Heart right ventricle (tissue), 16 donors: Measurements from ENCODE around the gene PRR20A. TPM values are rescaled to one million over a fixed set of nuclear protein-coding genes. Genes with fewer than 3 reads are reported as not detected.
"Not testable (repeated sequence)": the region's sequence is repeated elsewhere in the genome, so short reads cannot be mapped to it uniquely, and the experiment has no call there.

ENCODE experiments used
- ATAC-seq, 8 donors: fragments of 200-7000 bp; cut with Tn5 transposase; one replicate each; pipeline ENCODE4 v1.9.1; 2020; ENCODE audit warnings: mild to moderate bottlenecking in 8 of 8, moderate library complexity in 8 of 8, moderate number of reproducible peaks in 1 of 8
- DNase-seq, 2 donors: peaks; one replicate each; pipeline ENCODE4 v3.0.0-alpha.2; 2020
- H3K27ac ChIP-seq, 10 donors: fragments of 200-600 bp; sonication (generic) in 2 of 10; one replicate each; pipeline versions ENCODE4 v1.5.0 to v1.8.0; 2020 to 2022; ENCODE audit warnings: mild to moderate bottlenecking in 3 of 10
- H3K27me3 ChIP-seq, 7 donors: fragments of 200-600 bp; one replicate each; pipeline ENCODE4 v1.8.0; 2021 to 2022; ENCODE audit warnings: mild to moderate bottlenecking in 2 of 7
- H3K36me3 ChIP-seq, 9 donors: fragments of 200-600 bp; sonication (generic) in 1 of 9; one replicate each; pipeline versions ENCODE4 v1.5.0 to v1.8.0; 2020 to 2022; ENCODE audit warnings: mild to moderate bottlenecking in 2 of 9
- H3K4me1 ChIP-seq, 9 donors: fragments of 200-600 bp; sonication (generic) in 1 of 9; one replicate each; pipeline versions ENCODE4 v1.5.0 to v1.8.0; 2020 to 2022; ENCODE audit warnings: mild to moderate bottlenecking in 4 of 9
- H3K4me3 ChIP-seq, 10 donors: fragments of 200-600 bp; sonication (generic) in 2 of 10; one replicate each; pipeline versions ENCODE4 v1.5.0 to v1.8.0; 2020 to 2022; ENCODE audit warnings: mild to moderate bottlenecking in 7 of 10, moderate library complexity in 2 of 10
- H3K9me3 ChIP-seq, 11 donors: fragments of 200-600 bp in 10 of 11; sonication (generic) in 2 of 11; one replicate each; pipeline versions ENCODE4 v1.5.0 to v1.8.0; 2013 to 2022; ENCODE audit warnings: mild to moderate bottlenecking in 2 of 11, control low read depth in 1 of 11, moderate library complexity in 1 of 11
- WGBS, 2 donors: extraction: QIAGEN DNeasy Blood & Tissue Kit; methylation state at CpG; one replicate each; pipeline ENCODE4 v1.1.7; 2013; ENCODE audit warnings: inconsistent platforms in 1 of 2; 5-methylcytosine and 5-hydroxymethylcytosine counted together
- intact Hi-C, 10 donors: fragments of 100-400 bp; cut with DNase I; formaldehyde crosslinking; loops; one replicate each; pipeline versions ENCODE4 v1.11.1 to v1.14.2; 2022
- polyA plus RNA-seq, 2 donors: library from polyadenylated mRNA; stranded (reverse); fragments of 200-250 nt; gene quantifications; one replicate each; pipeline ENCODE4 v1.2.3, GENCODE V29; 2013
- total RNA-seq, 10 donors: library from RNA; stranded (reverse); fragmentation: NEBNext Ultra II Directional in 3 of 10; extraction: Animal tissue kit (Norgen Biotek cat#: 25700) in 3 of 10; gene quantifications; one replicate each; pipeline versions ENCODE4 v1.2.1 to v1.2.4, GENCODE V29; 2021 to 2023
- TF ChIP-seq, protein P1 (sequence below), 9 donors: fragments of 200-600 bp; sonication (generic) in 2 of 9; IDR thresholded peaks; one replicate each; pipeline versions ENCODE4 v1.5.0 to v1.8.0; 2021 to 2022; ENCODE audit warnings: antibody characterized with exemption in 9 of 9, mild to moderate bottlenecking in 5 of 9, moderate library complexity in 1 of 9
- donor health status: Arrhythmogenic right ventricular cardiomyopathy.
- donor health status: ischemic (EF 13 %, LVEDD 7.1; RV severe dilation, severe dysfunction).
- donor health status: healthy with polysubstance abuse.
- donor health status: DM: no; HTN: yes; CAD: no.
- donor health status: DM: no; HTN: no; CAD: no.
- donor health status: ischemic (EF 25% LVEDD 6.9; RV normal size, moderate dysfunction).
- donor health status: ischemic (EF 25% LVEDD 5.7; RV mildly dilated, moderate dysfunction).
- donor health status: healthy.
- donor health status: DM: yes; HTN: yes; CAD: no.
- donor health status: Ischemic cardiomyopathy.
- donor health status: ischemic (EF 35%, LVEDD 5.7; RV mildly dilated, moderate dysfunction).
- donor health status: nonischemic (EF 11% LVEDD 7.7; RV severe dilation, severe dysfunction).
- donor health status: DM: yes; HTN: yes; CAD: no.
- donor health status: PGD.
- donor health status: ischemic (EF 29% LVEDD 5.4; RV normal size, mild dysfunction).
- donor health status: nonischemic (EF 23%, LVEDD 6.1; RV moderate dilation, normal function).

Gene PRR20A
- total and polyA plus RNA-seq, 12 donors: not detected

DNA sequence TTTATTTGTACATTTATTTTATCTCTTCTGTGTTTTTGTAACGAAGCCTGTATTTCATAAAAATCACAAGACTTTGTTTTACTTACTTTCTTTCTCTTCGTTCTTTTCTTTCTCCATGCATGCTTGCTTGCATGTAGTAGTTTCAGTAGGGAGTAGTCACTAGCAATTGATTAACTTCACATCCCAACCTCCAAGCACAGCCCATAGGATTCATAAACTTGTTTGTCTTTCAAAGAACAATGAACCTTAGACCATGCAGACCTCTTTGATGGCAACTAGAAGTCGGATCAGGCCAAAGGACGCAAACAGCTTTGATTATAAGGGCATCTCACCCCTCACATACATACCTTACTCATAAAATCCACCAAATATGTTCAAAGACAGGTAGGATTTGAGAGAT lies 3.1 kb upstream of the PRR20A start:
- Histone ChIP-seq H3K4me1 (no peaks in the 10 kb centered on the region), H3K27me3 (no peaks in the 10 kb centered on the region), H3K27ac (no peak overlapping the region), H3K9me3 (peaks cover 0 to 10% (median 0%) of the 10 kb centered on the region in 11 donors), H3K36me3 (no peaks in the 10 kb centered on the region), H3K4me3 (no peak overlapping the region)
- TF ChIP-seq, protein P1, sequence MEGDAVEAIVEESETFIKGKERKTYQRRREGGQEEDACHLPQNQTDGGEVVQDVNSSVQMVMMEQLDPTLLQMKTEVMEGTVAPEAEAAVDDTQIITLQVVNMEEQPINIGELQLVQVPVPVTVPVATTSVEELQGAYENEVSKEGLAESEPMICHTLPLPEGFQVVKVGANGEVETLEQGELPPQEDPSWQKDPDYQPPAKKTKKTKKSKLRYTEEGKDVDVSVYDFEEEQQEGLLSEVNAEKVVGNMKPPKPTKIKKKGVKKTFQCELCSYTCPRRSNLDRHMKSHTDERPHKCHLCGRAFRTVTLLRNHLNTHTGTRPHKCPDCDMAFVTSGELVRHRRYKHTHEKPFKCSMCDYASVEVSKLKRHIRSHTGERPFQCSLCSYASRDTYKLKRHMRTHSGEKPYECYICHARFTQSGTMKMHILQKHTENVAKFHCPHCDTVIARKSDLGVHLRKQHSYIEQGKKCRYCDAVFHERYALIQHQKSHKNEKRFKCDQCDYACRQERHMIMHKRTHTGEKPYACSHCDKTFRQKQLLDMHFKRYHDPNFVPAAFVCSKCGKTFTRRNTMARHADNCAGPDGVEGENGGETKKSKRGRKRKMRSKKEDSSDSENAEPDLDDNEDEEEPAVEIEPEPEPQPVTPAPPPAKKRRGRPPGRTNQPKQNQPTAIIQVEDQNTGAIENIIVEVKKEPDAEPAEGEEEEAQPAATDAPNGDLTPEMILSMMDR (IDR thresholded peaks at IDR 0.05): no peak
- DNase-seq (no peak), ATAC-seq (no peak)
- intact Hi-C loops: no loop called here
- WGBS, 2 donors: 71 to 84% methylated on average over 4 of the region's 4 CpGs

GRCh38 chr13:57138988-57139387 lies 1.7 kb upstream of the PRR20A start:
- Histone ChIP-seq H3K27ac (no peak overlapping the region), H3K4me3 (no peak overlapping the region), H3K4me1 (no peaks in the 10 kb centered on the region), H3K9me3 (peaks cover 0 to 10% (median 0%) of the 10 kb centered on the region in 11 donors), H3K36me3 (no peaks in the 10 kb centered on the region), H3K27me3 (no peaks in the 10 kb centered on the region)
- ATAC-seq (no peak), DNase-seq (no peak)
- TF ChIP-seq, protein P1 (IDR thresholded peaks at IDR 0.05): no peak
- WGBS, 2 donors: 89 to 90% methylated on average over 5 of the region's 5 CpGs
- intact Hi-C loops: no loop called here

GRCh38 chr13:57139781-57140180 lies 937 bp upstream of the PRR20A start:
- H3K27ac ChIP-seq, intact Hi-C loops, H3K4me3 ChIP-seq, H3K9me3 ChIP-seq, H3K36me3 ChIP-seq, H3K27me3 ChIP-seq, H3K4me1 ChIP-seq, DNase-seq, ATAC-seq: not testable (repeated sequence)
- 92% methylated on average over 7 to 13 of the region's 18 CpGs for WGBS, 2 donors

GRCh38 chr13:57147188-57147587 lies 6.5 kb downstream of the PRR20A start, which contains the start of gene PRR20B:
PRR20B (plus strand) TSS chr13:57147488; CDS start chr13:57147875, 387 bp downstream.
- intact Hi-C loops, DNase-seq, H3K27me3 ChIP-seq, H3K36me3 ChIP-seq, H3K4me3 ChIP-seq, H3K27ac ChIP-seq, ATAC-seq, H3K4me1 ChIP-seq, H3K9me3 ChIP-seq: not testable (repeated sequence)
- no CpG with 5 or more reads among the region's 22 CpGs for WGBS, 2 donors

GRCh38 chr13:57148106-57148505 lies 7.4 kb downstream of the PRR20A start:
- H3K27ac ChIP-seq, ATAC-seq, H3K36me3 ChIP-seq, intact Hi-C loops, H3K27me3 ChIP-seq, DNase-seq, H3K9me3 ChIP-seq, H3K4me3 ChIP-seq, H3K4me1 ChIP-seq: not testable (repeated sequence)
- WGBS, 2 donors: 94 to 96% methylated on average over 6 of the region's 14 CpGs

GRCh38 chr13:57153761-57154160 lies 13.0 kb downstream of the PRR20A start, which contains the start of gene PRR20C:
PRR20C (plus strand) TSS chr13:57154061; CDS start chr13:57154448, 387 bp downstream.
- no CpG with 5 or more reads among the region's 22 CpGs for WGBS, 2 donors
- ATAC-seq, intact Hi-C loops, H3K27me3 ChIP-seq, H3K4me3 ChIP-seq, H3K9me3 ChIP-seq, H3K36me3 ChIP-seq, DNase-seq, H3K27ac ChIP-seq, H3K4me1 ChIP-seq: not testable (repeated sequence)

DNA sequence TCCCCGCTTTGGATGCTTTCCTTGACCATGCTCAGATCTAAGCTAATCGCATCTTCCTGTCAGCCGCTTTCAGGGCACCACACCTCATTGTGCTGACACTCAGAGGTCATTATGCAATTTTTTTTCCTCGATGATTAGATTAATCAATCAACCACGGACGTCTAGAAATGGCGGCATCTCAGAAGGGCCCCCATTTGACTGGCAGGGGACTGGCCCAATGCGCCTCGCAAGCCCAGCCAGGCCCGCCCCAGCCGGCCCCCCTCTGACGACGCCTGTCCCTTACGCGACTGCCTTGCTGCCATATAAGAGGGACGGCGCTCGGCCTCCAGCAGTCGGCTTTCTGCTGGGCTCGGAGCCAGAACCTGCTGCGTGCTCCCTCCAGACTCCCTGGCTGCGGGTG lies 19.6 kb downstream of the PRR20A start, which contains the start of gene PRR20D:
Gene PRR20D (plus strand): TSS at position 301 of the 400 bp plus-strand sequence. CDS start 387 bp downstream, outside the sequence.
- H3K27ac ChIP-seq, intact Hi-C loops, H3K27me3 ChIP-seq, H3K9me3 ChIP-seq, ATAC-seq, H3K36me3 ChIP-seq, DNase-seq, H3K4me3 ChIP-seq, H3K4me1 ChIP-seq: not testable (repeated sequence)
- no CpG with 5 or more reads among the region's 22 CpGs for WGBS, 2 donors

GRCh38 chr13:57166897-57167296 lies 26.2 kb downstream of the PRR20A start, which contains the start of gene PRR20E:
PRR20E (plus strand) TSS chr13:57167197; CDS start chr13:57167584, 387 bp downstream.
- DNase-seq, ATAC-seq, H3K9me3 ChIP-seq, H3K27me3 ChIP-seq, H3K4me3 ChIP-seq, H3K27ac ChIP-seq, intact Hi-C loops, H3K4me1 ChIP-seq, H3K36me3 ChIP-seq: not testable (repeated sequence)
- no CpG with 5 or more reads among the region's 22 CpGs for WGBS, 2 donors
